Retinal pigment epithelial cell (primary cell): ENCODE data around the gene PIP4K2A.

Source experiments
- DNase-seq: peaks from one replicate; pipeline ENCODE4 v3.0.0-alpha.2; 2010; ENCODE audit warnings: low read depth
- H3K4me3 ChIP-seq: 2 replicates; pipeline ENCODE4 v1.5.1; 2011; ENCODE audit warnings: mild to moderate bottlenecking, low read length, control low read depth, moderate library complexity
- TF ChIP-seq, protein P1 (sequence below): conservative IDR thresholded peaks from 2 replicates; pipeline ENCODE4 v1.5.1; 2011; ENCODE audit warnings: low read depth, low read length, control low read depth, inconsistent platforms

Gene PIP4K2A

GRCh38 chr10:22597138-22597537 lies 117.2 kb downstream of the PIP4K2A start:
- DNase-seq, result no peak
- TF ChIP-seq, protein P1, sequence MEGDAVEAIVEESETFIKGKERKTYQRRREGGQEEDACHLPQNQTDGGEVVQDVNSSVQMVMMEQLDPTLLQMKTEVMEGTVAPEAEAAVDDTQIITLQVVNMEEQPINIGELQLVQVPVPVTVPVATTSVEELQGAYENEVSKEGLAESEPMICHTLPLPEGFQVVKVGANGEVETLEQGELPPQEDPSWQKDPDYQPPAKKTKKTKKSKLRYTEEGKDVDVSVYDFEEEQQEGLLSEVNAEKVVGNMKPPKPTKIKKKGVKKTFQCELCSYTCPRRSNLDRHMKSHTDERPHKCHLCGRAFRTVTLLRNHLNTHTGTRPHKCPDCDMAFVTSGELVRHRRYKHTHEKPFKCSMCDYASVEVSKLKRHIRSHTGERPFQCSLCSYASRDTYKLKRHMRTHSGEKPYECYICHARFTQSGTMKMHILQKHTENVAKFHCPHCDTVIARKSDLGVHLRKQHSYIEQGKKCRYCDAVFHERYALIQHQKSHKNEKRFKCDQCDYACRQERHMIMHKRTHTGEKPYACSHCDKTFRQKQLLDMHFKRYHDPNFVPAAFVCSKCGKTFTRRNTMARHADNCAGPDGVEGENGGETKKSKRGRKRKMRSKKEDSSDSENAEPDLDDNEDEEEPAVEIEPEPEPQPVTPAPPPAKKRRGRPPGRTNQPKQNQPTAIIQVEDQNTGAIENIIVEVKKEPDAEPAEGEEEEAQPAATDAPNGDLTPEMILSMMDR, result no peak
- H3K4me3 ChIP-seq, result no peak overlapping the region

- TF ChIP-seq, protein P1, result no peak
- H3K4me3 ChIP-seq, result no peak overlapping the region
- DNase-seq, result no peak
Measured at GRCh38 chr10:22593636-22594198, 120.7 kb downstream of the PIP4K2A start.

DNA sequence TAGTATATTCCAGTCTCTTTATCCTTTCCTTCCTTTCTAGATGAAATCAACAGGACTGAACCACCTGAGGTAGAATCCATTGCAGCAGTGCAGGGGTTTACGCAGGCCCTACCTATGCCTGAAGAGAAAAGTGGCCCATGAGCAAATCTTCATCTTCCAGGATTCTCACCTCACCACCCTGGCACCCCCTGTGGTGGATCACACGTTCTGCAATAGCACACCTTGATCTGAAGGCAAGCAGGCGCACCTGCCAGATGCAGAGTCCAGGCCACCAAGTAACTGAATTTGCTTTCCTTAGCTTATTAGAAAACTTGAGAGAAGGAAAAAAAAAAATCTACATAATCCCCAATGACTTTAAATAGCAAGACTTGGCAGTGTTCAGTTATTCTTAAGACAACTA lies 121.4 kb downstream of the PIP4K2A start:
- DNase-seq, result no peak
- TF ChIP-seq, protein P1, result no peak
- no peak overlapping the region for H3K4me3 ChIP-seq

GRCh38 chr10:22589851-22590514 lies 124.4 kb downstream of the PIP4K2A start:
- no peak overlapping the region for H3K4me3 ChIP-seq
- TF ChIP-seq, protein P1, result no peak
- DNase-seq, result no peak

DNA sequence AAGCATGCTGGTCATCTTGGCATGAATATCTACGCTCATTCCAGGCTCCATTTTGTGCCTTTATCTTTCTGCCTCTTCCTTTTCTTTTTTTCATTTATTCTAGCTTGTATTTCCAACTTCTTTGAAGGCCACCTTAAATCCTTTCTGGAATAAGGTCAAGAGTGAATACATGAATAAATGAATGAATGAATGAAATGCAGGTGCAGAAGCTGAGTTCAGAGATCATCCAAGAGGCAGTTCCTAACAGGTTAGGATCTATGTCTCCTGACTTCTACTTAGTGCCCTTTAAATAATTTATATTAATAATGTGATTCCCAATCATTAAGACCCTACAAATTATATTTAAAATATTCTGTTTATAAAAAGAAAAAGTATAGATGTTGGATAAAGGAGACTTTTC lies 125.9 kb downstream of the PIP4K2A start:
- TF ChIP-seq, protein P1, result no peak
- no peak for DNase-seq
- no peak overlapping the region for H3K4me3 ChIP-seq

DNA sequence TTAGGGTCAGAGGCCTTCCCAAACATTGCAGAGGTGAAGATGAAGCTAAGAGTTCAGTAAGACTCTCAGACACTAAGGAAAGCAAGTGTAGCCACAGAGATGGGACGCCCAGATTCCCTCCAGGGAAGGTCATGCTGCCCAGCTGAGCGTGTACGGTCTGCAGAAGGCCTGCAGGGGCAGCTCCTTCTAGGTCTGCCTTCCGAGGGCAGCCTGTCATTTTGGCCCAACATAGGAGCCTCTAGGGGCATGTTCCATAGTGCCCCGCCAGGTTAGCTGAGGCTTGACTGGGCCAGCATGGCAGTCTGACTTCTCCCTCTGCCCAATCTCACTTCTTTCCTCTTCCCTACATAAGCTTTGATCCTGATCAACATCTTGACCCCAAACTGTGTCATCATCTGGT lies 130.7 kb downstream of the PIP4K2A start:
- no peak for DNase-seq
- H3K4me3 ChIP-seq, result no peak overlapping the region
- TF ChIP-seq, protein P1, result no peak

- DNase-seq, result no peak
- H3K4me3 ChIP-seq, result no peak overlapping the region
- TF ChIP-seq, protein P1, result no peak
Measured at GRCh38 chr10:22581461-22581860, 132.9 kb downstream of the PIP4K2A start.
